NCI-H2081 treated with DMSO at 0.1 percent for 48 hours (cell line): ENCODE data around the gene ATAD3C.
"Not testable (repeated sequence)": the region's sequence is repeated elsewhere in the genome, so short reads cannot be mapped to it uniquely, and the experiment has no call there.

ENCODE experiments used
- DNase-seq: peaks from one replicate; lab custom pipeline; 2025; lab: John Stamatoyannopoulos, UW

The ATAD3C gene

DNA sequence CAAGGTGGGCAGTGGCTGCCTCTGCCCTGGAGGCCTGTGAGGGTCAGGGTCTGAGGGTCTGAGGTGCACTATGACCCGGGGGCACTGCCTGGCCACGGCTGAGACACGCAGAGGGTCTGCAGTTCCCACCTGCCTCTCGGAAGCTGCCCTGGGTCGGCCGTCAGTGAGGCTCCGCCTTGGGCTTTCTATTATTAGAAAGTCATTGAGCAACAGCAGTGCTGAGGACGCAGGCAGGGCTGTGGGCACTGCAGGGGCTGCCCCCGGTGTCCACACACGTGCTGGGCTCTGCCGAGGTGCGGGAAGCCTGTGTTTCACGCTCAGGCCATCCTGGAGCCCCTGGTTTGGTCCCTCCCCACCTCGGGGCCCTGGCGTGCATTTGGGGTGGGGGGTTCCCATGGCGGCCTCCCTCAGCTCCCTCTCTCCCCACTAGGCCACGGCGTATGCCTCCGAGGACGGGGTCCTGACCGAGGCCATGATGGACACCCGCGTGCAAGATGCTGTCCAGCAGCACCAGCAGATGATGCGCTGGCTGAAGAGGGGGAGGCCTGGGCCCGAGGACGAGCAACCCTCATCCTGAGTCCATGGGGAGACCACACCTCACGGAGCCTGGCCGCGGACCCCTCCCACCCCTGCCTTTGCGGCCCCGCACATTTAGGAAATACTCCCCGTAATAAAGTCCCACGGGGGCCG lies 59.4 kb downstream of the ATAD3C start:
- not testable (repeated sequence) for DNase-seq

DNA sequence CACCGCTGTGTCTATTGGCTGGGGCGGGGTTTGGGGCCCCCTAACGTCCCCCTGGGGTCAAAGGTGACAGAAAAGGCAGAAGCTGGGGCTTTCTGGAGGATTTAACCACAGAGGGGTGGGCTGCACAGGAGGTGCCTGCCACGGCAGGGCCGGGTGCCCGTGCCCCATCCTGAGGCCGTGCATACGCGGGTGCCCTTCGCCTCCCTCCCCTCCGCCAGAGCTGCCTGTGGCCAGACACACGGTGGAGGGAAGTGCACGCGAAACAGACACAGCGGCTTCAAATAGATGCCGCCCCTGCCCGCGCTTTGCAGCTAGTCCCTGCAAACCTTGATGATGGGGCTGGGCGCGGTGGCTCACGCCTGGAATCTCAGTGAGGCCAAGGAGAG lies 60.0 kb downstream of the ATAD3C start:
- not testable (repeated sequence) for DNase-seq

DNA sequence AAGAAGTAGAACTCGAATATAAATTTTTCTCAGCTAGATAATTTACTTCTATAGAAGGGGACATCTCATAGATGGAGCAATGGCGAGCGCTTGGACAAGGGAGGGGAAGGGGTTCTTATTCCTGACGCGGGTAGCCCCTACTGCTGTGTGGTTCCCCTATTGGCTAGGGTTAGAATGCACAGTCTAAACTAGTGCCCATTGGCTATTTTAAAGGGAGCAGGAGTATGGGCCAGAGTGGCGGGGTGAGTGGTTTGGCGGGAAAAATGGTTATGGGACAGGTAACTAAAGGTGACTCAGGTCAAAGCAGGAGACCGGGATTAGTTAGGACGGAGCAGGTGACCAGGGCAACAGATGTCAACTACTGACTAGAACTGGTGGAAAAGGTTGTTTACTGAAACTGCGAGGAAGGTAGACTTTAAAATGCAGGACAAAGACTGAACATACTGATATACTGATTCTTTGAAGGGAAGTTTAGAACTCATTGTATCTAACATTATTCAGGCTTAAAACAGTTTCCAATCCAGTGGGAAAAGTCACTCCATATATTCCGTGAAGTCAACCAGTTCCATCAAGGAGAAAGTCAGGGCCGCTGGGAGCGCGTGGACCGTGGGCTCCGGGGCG lies 61.5 kb downstream of the ATAD3C start:
- DNase-seq = peak; percentile 3

DNA sequence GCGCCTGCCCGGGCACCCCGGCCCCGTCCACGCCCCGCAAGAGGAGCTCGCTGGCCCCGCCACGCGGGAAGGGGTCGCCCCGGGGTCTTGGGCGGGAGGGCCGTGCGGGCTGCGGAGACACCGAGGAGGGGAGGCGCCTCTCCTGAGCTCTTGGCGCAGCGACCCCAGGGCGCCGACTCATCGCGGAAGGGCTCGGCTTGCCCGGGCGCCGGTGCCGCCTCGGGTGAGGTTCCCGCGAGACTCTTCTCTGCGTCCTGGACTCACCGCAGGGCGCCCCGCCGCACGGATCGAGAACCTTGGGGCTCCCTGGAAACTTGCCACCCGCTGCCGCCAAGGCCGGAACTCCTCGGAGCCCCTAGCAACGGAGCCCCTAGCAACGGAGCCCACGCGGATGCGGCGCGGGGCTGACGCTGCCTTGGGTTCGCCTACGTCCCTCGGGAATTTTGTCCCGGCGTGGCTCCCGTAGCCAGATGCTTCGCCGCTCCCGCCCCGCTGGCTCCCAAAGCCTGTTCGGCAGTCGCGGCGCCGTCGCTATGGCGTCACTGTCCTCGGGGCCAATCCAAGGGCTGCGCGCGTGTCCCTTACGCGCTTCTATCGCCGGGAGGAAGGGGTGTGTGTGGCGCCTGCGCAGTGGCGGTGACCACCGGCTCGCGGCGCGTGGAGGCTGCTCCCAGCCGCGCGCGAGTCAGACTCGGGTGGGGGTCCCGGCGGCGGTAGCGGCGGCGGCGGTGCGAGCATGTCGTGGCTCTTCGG lies 62.2 kb downstream of the ATAD3C start, which contains the start of gene ATAD3A:
TSS of gene ATAD3A (plus strand) at position 630 of the 753 bp plus-strand sequence. CDS start at position 737, 107 bp downstream.
- DNase-seq = peak; percentile 64

DNA sequence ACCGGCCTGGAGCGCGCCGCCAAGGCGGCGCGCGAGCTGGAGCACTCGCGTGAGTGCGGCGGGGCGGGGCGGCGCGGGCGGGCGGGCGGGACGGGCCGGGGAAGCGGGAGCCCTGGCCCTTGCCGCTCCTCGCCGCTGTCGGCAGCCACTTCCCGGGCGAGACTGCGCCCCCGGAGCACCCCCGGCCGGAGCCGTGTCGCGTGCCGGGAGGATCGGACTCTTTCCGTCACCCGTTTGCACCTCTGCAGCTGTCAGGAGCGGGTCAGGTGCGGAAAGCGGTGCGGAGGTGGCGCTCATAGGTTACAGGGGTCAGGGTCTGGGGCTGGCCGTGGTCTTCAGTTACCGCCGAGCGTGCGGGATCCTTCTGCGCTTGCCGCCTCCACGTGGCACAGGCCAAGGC lies 62.9 kb downstream of the ATAD3C start:
- not testable (repeated sequence) for DNase-seq

DNA sequence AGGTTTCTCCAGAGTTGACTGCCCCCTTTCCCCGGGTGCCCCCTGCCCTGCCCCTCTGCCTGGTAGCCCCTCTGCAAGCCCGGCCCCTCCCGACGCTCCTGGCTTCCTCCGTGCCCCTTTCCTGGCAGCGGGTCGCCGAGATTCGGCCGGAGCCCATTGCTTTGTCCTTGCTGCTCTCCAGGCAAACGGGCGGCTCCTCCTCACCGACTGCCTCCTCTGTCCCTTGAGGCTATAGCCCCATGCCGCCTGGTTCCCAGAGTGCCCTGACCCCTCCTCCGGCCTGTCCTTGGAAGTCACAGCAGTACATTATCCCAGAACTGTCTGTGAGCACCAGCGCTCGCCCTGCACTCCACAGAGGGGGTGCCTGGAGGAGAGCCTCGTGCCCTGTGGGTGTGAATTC lies 64.2 kb downstream of the ATAD3C start:
- not testable (repeated sequence) for DNase-seq

DNA sequence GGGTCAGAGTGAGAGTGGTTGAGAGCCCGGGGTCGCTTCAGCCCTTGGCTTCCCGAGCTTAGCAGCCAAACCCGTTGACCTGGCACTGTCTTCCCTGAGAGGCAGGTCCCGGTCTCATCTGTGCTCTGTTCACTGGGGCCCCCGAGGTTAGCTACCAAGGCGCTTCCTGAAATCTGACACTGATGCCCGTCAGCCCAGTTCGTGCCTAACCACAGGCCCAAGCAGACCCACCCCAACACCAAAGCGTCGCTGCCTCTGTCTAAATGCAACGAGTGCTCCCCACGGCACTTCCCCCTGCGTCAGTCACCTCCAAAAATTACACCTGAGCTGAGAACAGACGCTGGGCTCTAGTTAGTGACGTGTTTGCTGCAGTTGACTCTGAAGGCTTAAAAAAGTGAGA lies 64.9 kb downstream of the ATAD3C start:
- not testable (repeated sequence) for DNase-seq

DNA sequence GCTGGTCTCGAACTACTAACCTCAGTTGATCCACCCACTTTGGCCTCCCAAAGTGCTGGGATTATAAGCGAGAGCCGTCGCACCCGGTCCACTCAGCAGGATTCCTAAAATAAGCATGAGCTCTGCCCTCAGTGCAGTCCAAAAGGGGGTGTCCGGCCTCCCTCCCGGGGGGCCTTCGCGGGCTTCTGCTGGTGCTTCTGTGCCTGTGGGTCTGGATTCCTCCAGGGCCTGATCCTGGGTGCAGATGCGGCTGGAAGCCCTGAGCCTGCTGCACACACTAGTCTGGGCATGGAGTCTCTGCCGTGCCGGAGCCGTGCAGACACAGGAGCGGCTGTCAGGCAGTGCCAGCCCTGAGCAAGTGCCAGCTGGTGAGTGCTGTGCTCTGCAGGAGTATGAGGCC lies 67.4 kb downstream of the ATAD3C start:
- DNase-seq = not testable (repeated sequence)

DNA sequence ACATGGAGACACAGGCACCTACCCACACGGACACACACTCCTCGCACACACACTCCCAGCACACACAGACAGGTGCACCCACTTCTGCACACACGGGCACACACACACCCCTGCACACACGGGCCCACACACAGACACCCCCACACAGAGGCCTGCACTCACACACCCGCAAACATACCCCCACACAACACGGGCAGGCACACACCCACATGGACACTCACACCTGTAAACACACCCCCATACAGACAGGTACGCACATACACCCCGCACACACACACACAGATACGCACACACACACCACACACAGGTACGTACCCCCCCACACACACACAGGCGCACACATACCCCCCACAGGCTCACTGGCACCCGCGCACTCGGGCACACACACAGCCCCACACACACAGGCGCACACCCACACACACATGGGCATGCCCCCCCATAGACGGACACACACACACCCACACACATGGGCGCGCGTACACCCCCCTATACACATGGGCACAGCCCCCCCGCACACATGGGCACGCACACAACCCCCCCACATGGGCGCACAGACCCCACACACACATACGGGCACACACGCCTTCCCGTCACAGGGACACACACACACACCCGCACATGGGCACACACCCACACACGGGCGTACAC lies 68.6 kb downstream of the ATAD3C start:
- no peak for DNase-seq

DNA sequence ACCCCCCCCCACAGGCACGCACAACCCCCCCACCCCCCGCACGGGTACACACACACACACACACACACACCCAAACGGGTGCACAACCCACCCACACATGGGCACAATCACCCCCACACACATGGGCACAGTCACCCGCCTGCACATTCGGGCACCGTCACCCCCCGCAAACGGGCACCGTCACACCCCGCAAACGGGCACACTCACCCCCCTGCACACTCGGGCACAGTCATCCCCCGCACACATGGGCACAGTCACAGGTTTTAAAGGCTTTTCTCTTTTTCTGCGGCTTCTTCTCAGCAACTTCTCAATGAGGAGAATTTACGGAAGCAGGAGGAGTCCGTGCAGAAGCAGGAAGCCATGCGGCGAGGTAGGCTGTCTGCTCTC lies 69.1 kb downstream of the ATAD3C start:
- not testable (repeated sequence) for DNase-seq
